IMR-90 (cell line): ENCODE data around the gene ARHGEF6. TPM values are rescaled to one million over a fixed set of nuclear protein-coding genes. Genes with fewer than 3 reads are reported as not detected.

ENCODE experiments used
- ATAC-seq: fragments of 200-7000 bp; cut with Tn5 transposase; 2 replicates; pipeline ENCODE4 v1.9.1; 2020; ENCODE audit warnings: low read depth, mild to moderate bottlenecking, moderate library complexity
- BruUV-seq: library from RNA; stranded (reverse); fragments of 400-500 nt; replicated peaks from 2 replicates; lab custom pipeline; 2021; lab: Mats Ljungman, UMichigan
- CTCF ChIA-PET: fragments of 300-600 bp; formaldehyde crosslinking; extraction: SDS; loops from one replicate; lab custom pipeline; 2021; ENCODE audit warnings: antibody characterized with exemption; lab: Yijun Ruan, JAX
- POLR2A ChIA-PET: fragments of 300-600 bp; sonication (Branson Sonifier 250); formaldehyde crosslinking; loops from one replicate; lab custom pipeline; 2022; ENCODE audit warnings: antibody characterized with exemption; ENCODE audit not compliant: unreplicated experiment; lab: Charles Lee
- DNase-seq: peaks from one replicate; pipeline ENCODE4 v3.0.0; 2013
- H2AFZ ChIP-seq: replicated peaks from 2 replicates; pipeline ENCODE3; 2013; ENCODE audit warnings: low read length, mild to moderate bottlenecking; ENCODE audit not compliant: poor library complexity
- H2AK5ac ChIP-seq: 2 replicates; pipeline ENCODE4 v1.6.1; 2013; ENCODE audit warnings: low read depth, low read length, inconsistent platforms
- H2AK9ac ChIP-seq: replicated peaks from 2 replicates; pipeline ENCODE3; 2013; ENCODE audit warnings: mild to moderate bottlenecking, low read depth, low read length, moderate library complexity; ENCODE audit not compliant: poor library complexity
- H2BK120ac ChIP-seq: 2 replicates; pipeline ENCODE4 v1.6.1; 2013; ENCODE audit warnings: low read depth, low read length, inconsistent platforms
- H2BK15ac ChIP-seq: 3 replicates; pipeline ENCODE4 v1.6.1; 2013; ENCODE audit warnings: low read depth, low read length, inconsistent platforms
- H2BK20ac ChIP-seq: 2 replicates; pipeline ENCODE4 v1.6.1; 2013; ENCODE audit warnings: low read depth, mild to moderate bottlenecking, inconsistent platforms, low read length, moderate library complexity
- H2BK5ac ChIP-seq: 2 replicates; pipeline ENCODE4 v1.6.1; 2013; ENCODE audit warnings: mild to moderate bottlenecking, low read depth, low read length, inconsistent platforms; ENCODE audit not compliant: poor library complexity, severe bottlenecking
- H3K14ac ChIP-seq: replicated peaks from 2 replicates; pipeline ENCODE4 v1.6.1; 2013; ENCODE audit warnings: low read depth, low read length, inconsistent platforms
- H3K18ac ChIP-seq: 2 replicates; pipeline ENCODE4 v1.6.1; 2013; ENCODE audit warnings: low read depth, low read length, control low read depth
- H3K23ac ChIP-seq: 2 replicates; pipeline ENCODE4 v1.6.1; 2013; ENCODE audit warnings: low read depth, low read length, inconsistent platforms
- H3K27ac ChIP-seq: 2 replicates; pipeline ENCODE4 v1.5.1; 2013; ENCODE audit warnings: mild to moderate bottlenecking, control low read depth, low read length; ENCODE audit not compliant: insufficient read depth
- H3K27me3 ChIP-seq: 2 replicates; pipeline ENCODE4 v1.6.1; 2013; ENCODE audit warnings: low read length; ENCODE audit not compliant: control insufficient read depth, insufficient read depth
- H3K36me3 ChIP-seq: 2 replicates; pipeline ENCODE4 v1.6.1; 2013; ENCODE audit warnings: low read length, mixed read lengths; ENCODE audit not compliant: control insufficient read depth, insufficient read depth
- H3K4ac ChIP-seq: 2 replicates; pipeline ENCODE4 v1.6.1; 2013; ENCODE audit warnings: low read depth, low read length, inconsistent platforms
- H3K4me1 ChIP-seq: 2 replicates; pipeline ENCODE4 v1.6.1; 2013; ENCODE audit warnings: low read length, mixed read lengths; ENCODE audit not compliant: control insufficient read depth, insufficient read depth
- H3K4me2 ChIP-seq: 2 replicates; pipeline ENCODE4 v1.6.1; 2013; ENCODE audit warnings: low read depth, mild to moderate bottlenecking, control low read depth, low read length, moderate library complexity
- H3K4me3 ChIP-seq: 2 replicates; pipeline ENCODE4 v1.5.1; 2013; ENCODE audit warnings: low read depth, mild to moderate bottlenecking, control low read depth, low read length, moderate library complexity; ENCODE audit not compliant: insufficient read depth
- H3K56ac ChIP-seq: 2 replicates; pipeline ENCODE4 v1.6.1; 2013; ENCODE audit warnings: low read length, inconsistent platforms; ENCODE audit not compliant: insufficient read depth; ENCODE audit errors: extremely low read depth
- H3K79me1 ChIP-seq, 2 experiments: 2 replicates each; pipeline ENCODE4 v1.6.1; 2013; ENCODE audit warnings: low read length in 2 of 2, inconsistent platforms in 1 of 2, low read depth in 1 of 2
- H3K9ac ChIP-seq: 2 replicates; pipeline ENCODE4 v1.6.1; 2013; ENCODE audit warnings: low read depth, low read length, control low read depth
- H3K9me1 ChIP-seq: 2 replicates; pipeline ENCODE4 v1.6.1; 2013; ENCODE audit warnings: low read length, inconsistent platforms; ENCODE audit not compliant: insufficient read depth
- H3K9me3 ChIP-seq: 2 replicates; pipeline ENCODE4 v1.6.1; 2013; ENCODE audit warnings: low read length; ENCODE audit not compliant: control insufficient read depth, insufficient read depth
- H4K20me1 ChIP-seq: 2 replicates; pipeline ENCODE4 v1.6.1; 2013; ENCODE audit warnings: low read length, inconsistent platforms; ENCODE audit not compliant: insufficient read depth
- H4K5ac ChIP-seq: 2 replicates; pipeline ENCODE4 v1.6.1; 2013; ENCODE audit warnings: mild to moderate bottlenecking, low read depth, low read length, control low read depth
- H4K8ac ChIP-seq, 2 experiments: 2 replicates each; pipeline ENCODE4 v1.6.1; 2013; ENCODE audit warnings: low read depth in 2 of 2, low read length in 2 of 2, control low read depth in 1 of 2, inconsistent platforms in 1 of 2
- H4K91ac ChIP-seq: 2 replicates; pipeline ENCODE4 v1.6.1; 2013; ENCODE audit warnings: low read depth, low read length, inconsistent platforms; ENCODE audit not compliant: insufficient read depth
- BHLHE40 ChIP-seq: fragments of 150-350 bp; IDR thresholded peaks from 2 replicates; pipeline ENCODE4 v1.6.1; 2016; ENCODE audit warnings: mild to moderate bottlenecking, low read depth, low read length
- CEBPB ChIP-seq: IDR thresholded peaks from 2 replicates; pipeline ENCODE4 v1.6.1; 2012; ENCODE audit warnings: low read depth, low read length, improper control_type of control experiment
- CHD1 ChIP-seq: IDR thresholded peaks from 2 replicates; pipeline ENCODE4 v1.6.1; 2012; ENCODE audit warnings: low read depth, low read length, improper control_type of control experiment
- FOS ChIP-seq: fragments of 150-350 bp; IDR thresholded peaks from 2 replicates; pipeline ENCODE4 v1.6.1; 2016; ENCODE audit warnings: low read depth, low read length
- MAFK ChIP-seq: IDR thresholded peaks from 2 replicates; pipeline ENCODE4 v1.6.1; 2012; ENCODE audit warnings: low read depth, low read length, improper control_type of control experiment
- MAZ ChIP-seq: IDR thresholded peaks from 2 replicates; pipeline ENCODE4 v1.6.1; 2012; ENCODE audit warnings: low read depth, mild to moderate bottlenecking, low read length, improper control_type of control experiment, moderate library complexity, borderline replicate concordance
- MXI1 ChIP-seq: IDR thresholded peaks from 2 replicates; pipeline ENCODE4 v1.6.1; 2012; ENCODE audit warnings: low read depth, mild to moderate bottlenecking, low read length, moderate library complexity, borderline replicate concordance
- NFE2L2 ChIP-seq: fragments of 150-350 bp; IDR thresholded peaks from 2 replicates; pipeline ENCODE4 v1.6.1; 2016; ENCODE audit warnings: low read depth, mild to moderate bottlenecking, low read length
- POLR2A ChIP-seq: IDR thresholded peaks from 2 replicates; pipeline ENCODE4 v1.6.1; 2012; ENCODE audit warnings: mild to moderate bottlenecking, low read depth, low read length
- RAD21 ChIP-seq: IDR thresholded peaks from 2 replicates; pipeline ENCODE4 v1.6.1; 2012; ENCODE audit warnings: low read length, improper control_type of control experiment
- RCOR1 ChIP-seq: IDR thresholded peaks from 2 replicates; pipeline ENCODE4 v1.6.1; 2012; ENCODE audit warnings: mild to moderate bottlenecking, low read length, improper control_type of control experiment; ENCODE audit not compliant: insufficient replicate concordance
- RFX5 ChIP-seq: IDR thresholded peaks from 2 replicates; pipeline ENCODE4 v1.8.0; 2012; ENCODE audit warnings: low read depth, mild to moderate bottlenecking, low read length, moderate library complexity
- SMC3 ChIP-seq: fragments of 150-350 bp; IDR thresholded peaks from 2 replicates; pipeline ENCODE4 v1.6.1; 2016; ENCODE audit warnings: low read depth, mild to moderate bottlenecking, antibody characterized with exemption, low read length, moderate library complexity
- WGBS, 2 experiments: methylation state at CpG; one replicate each; pipeline versions ENCODE4 v1.1.5 to v1.1.7; 2013; ENCODE audit warnings: missing lambda C conversion rate in 2 of 2; ENCODE audit not compliant: insufficient read length in 1 of 2; ENCODE audit errors: extremely low coverage in 2 of 2; 5-methylcytosine and 5-hydroxymethylcytosine counted together
- dilution Hi-C: fragments of 300-500 bp; cut with HindIII; formaldehyde crosslinking; loops from one replicate; pipeline ENCODE4 v1.14.3; 2018; ENCODE audit warnings: low sequenced_read_pairs; ENCODE audit not compliant: unreplicated experiment
- in situ Hi-C: fragments of 300-500 bp; cut with MboI; formaldehyde crosslinking; loops from 3 replicates; pipeline ENCODE4 v1.14.3; 2019; ENCODE audit warnings: low sequenced_read_pairs, inconsistent platforms, mixed read lengths
- intact Hi-C: fragments of 100-400 bp; cut with micrococcal nuclease; formaldehyde crosslinking; loops from 2 replicates; pipeline ENCODE4 v1.10.0; 2022
- polyA plus RNA-seq, 3 experiments: library from polyadenylated mRNA; depleted of rRNA; stranded (reverse); fragments of >200 nt; gene quantifications; 2 replicates each; pipeline ENCODE4 v1.2.3, GENCODE V29; 2012; ENCODE audit warnings: low replicate concordance in 1 of 3
- total RNA-seq: library from RNA; depleted of rRNA; stranded (reverse); fragments of >200 nt; gene quantifications from 2 replicates; pipeline ENCODE4 v1.2.3, GENCODE V29; 2012
- TF ChIP-seq, protein P1 (sequence below): fragments of 150-350 bp; IDR thresholded peaks from 2 replicates; pipeline ENCODE4 v1.6.1; 2016; ENCODE audit warnings: low read depth, mild to moderate bottlenecking, low read length, moderate library complexity, borderline replicate concordance
- TF ChIP-seq, protein P2 (sequence below): conservative IDR thresholded peaks from 2 replicates; pipeline ENCODE4 v1.5.1; 2012; ENCODE audit warnings: mild to moderate bottlenecking, low read depth, low read length, improper control_type of control experiment
- TF ChIP-seq, protein P3 (sequence below): fragments of 150-350 bp; IDR thresholded peaks from 2 replicates; pipeline ENCODE4 v1.6.1; 2017; ENCODE audit warnings: mild to moderate bottlenecking, antibody characterized with exemption, low read length, low read depth

Gene ARHGEF6
- total and polyA plus RNA-seq, 2 of the 4 experiments (the other 2 are of a cell fraction) = 2.1 to 2.7 TPM

DNA sequence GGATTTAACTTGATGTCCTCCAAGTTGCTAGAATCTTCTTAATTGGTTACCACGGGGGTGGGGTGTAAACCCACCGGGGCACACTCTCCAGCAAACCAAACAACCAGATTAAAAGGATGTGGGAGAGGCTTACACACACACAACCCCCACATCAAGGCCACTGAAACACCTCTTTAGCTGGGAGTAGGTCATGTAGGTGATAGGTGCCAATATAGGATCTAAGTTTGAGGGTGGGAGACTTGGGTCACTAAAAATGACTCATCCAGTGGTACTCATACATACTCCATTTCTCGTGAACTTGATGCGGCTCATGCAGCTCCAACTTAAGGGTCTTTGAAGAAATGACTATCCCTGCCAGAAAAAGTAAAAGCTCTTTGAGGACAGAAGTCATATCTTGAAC lies 153.3 kb downstream of the ARHGEF6 start:
- Histone ChIP-seq H3K4me2 (no peak overlapping the region), H2BK5ac (no peak overlapping the region), H4K20me1 (no peaks in the 10 kb centered on the region), H2AK9ac (no peak overlapping the region), H2BK20ac (no peak overlapping the region), H3K36me3 (no peaks in the 10 kb centered on the region), H3K27ac (no peak overlapping the region), H3K79me1 (no peaks in the 10 kb centered on the region), H3K4me1 (no peaks in the 10 kb centered on the region), H4K91ac (no peak overlapping the region), H3K56ac (no peak overlapping the region), H3K18ac (no peak overlapping the region), H2AK5ac (no peak overlapping the region), H2BK15ac (no peak overlapping the region), H3K14ac (no peak overlapping the region), H3K9ac (no peak overlapping the region), H3K23ac (no peak overlapping the region), H3K9me1 (no peaks in the 10 kb centered on the region), H4K5ac (no peak overlapping the region), H3K9me3 (no peaks in the 10 kb centered on the region), H2AFZ (no peak overlapping the region), H3K4ac (no peak overlapping the region), H4K8ac (no peak overlapping the region), H2BK120ac (no peak overlapping the region), H3K4me3 (no peak overlapping the region), H3K27me3 (peaks cover 3% of the 10 kb centered on the region; the same call in 1 of the 2 replicates)
- in situ Hi-C loops = no loop called here
- dilution Hi-C loops = no loop called here
- BruUV-seq = no TSS peak
- ATAC-seq = no peak
- WGBS, 2 experiments = no CpG with 5 or more reads among the region's 4 CpGs
- no peak for TF ChIP-seq FOS
- no peak for TF ChIP-seq CHD1
- TF ChIP-seq MAFK = no peak
- no peak for TF ChIP-seq SMC3
- no peak for TF ChIP-seq NFE2L2
- TF ChIP-seq RCOR1 = no peak
- no peak for TF ChIP-seq BHLHE40
- no peak for TF ChIP-seq RFX5
- TF ChIP-seq, protein P1, sequence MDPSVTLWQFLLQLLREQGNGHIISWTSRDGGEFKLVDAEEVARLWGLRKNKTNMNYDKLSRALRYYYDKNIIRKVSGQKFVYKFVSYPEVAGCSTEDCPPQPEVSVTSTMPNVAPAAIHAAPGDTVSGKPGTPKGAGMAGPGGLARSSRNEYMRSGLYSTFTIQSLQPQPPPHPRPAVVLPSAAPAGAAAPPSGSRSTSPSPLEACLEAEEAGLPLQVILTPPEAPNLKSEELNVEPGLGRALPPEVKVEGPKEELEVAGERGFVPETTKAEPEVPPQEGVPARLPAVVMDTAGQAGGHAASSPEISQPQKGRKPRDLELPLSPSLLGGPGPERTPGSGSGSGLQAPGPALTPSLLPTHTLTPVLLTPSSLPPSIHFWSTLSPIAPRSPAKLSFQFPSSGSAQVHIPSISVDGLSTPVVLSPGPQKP = no peak
- TF ChIP-seq, protein P2, sequence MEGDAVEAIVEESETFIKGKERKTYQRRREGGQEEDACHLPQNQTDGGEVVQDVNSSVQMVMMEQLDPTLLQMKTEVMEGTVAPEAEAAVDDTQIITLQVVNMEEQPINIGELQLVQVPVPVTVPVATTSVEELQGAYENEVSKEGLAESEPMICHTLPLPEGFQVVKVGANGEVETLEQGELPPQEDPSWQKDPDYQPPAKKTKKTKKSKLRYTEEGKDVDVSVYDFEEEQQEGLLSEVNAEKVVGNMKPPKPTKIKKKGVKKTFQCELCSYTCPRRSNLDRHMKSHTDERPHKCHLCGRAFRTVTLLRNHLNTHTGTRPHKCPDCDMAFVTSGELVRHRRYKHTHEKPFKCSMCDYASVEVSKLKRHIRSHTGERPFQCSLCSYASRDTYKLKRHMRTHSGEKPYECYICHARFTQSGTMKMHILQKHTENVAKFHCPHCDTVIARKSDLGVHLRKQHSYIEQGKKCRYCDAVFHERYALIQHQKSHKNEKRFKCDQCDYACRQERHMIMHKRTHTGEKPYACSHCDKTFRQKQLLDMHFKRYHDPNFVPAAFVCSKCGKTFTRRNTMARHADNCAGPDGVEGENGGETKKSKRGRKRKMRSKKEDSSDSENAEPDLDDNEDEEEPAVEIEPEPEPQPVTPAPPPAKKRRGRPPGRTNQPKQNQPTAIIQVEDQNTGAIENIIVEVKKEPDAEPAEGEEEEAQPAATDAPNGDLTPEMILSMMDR = no peak
- TF ChIP-seq POLR2A = no peak
- TF ChIP-seq, protein P3, sequence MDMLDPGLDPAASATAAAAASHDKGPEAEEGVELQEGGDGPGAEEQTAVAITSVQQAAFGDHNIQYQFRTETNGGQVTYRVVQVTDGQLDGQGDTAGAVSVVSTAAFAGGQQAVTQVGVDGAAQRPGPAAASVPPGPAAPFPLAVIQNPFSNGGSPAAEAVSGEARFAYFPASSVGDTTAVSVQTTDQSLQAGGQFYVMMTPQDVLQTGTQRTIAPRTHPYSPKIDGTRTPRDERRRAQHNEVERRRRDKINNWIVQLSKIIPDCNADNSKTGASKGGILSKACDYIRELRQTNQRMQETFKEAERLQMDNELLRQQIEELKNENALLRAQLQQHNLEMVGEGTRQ = no peak
- no peak for TF ChIP-seq MXI1
- TF ChIP-seq CEBPB = no peak
- TF ChIP-seq RAD21 = no peak
- TF ChIP-seq MAZ = no peak
- intact Hi-C loops = no loop called here
- ChIA-PET CTCF (no interaction called here), POLR2A (no interaction called here)
- DNase-seq = no peak
